Activated B cell treated with CpG ODN at 0.5 μM for 24 hours (primary cell): ENCODE results near the gene PRKCE. TPM values are rescaled to one million over a fixed set of nuclear protein-coding genes. Genes with fewer than 3 reads are reported as not detected.
"Not testable (repeated sequence)": the region's sequence is repeated elsewhere in the genome, so short reads cannot be mapped to it uniquely, and the experiment has no call there.

Experiments used
- ATAC-seq: fragments of 200-7000 bp; cut with Tn5 transposase; one replicate; pipeline ENCODE4 v1.10.0; 2021; ENCODE audit warnings: low read depth, mild to moderate bottlenecking, moderate library complexity
- CTCF ChIA-PET: fragments of 350-600 bp; sonication (Branson Sonifier 250); formaldehyde crosslinking; loops from one replicate; lab custom pipeline; 2021; ENCODE audit warnings: antibody characterized with exemption; lab: Charles Lee
- POLR2A ChIA-PET: fragments of 350-600 bp; sonication (Branson Sonifier 250); formaldehyde crosslinking; loops from one replicate; lab custom pipeline; 2021; ENCODE audit warnings: antibody characterized with exemption; lab: Charles Lee
- DNase-seq: peaks from one replicate; pipeline ENCODE4 v3.0.0; 2022
- H3K27ac Mint-ChIP-seq: one replicate; pipeline ENCODE4 v1.8.0; 2020; ENCODE audit warnings: mixed read lengths
- H3K27me3 Mint-ChIP-seq: one replicate; pipeline ENCODE4 v1.8.0; 2021; ENCODE audit warnings: mixed read lengths
- H3K36me3 Mint-ChIP-seq: one replicate; pipeline ENCODE4 v1.8.0; 2021; ENCODE audit warnings: low read depth, mixed read lengths
- H3K4me1 Mint-ChIP-seq: one replicate; pipeline ENCODE4 v1.8.0; 2021; ENCODE audit warnings: mixed read lengths
- H3K4me3 Mint-ChIP-seq: one replicate; pipeline ENCODE4 v1.8.0; 2020; ENCODE audit warnings: mild to moderate bottlenecking, mixed read lengths
- H3K9me3 Mint-ChIP-seq: one replicate; pipeline ENCODE4 v1.8.0; 2020; ENCODE audit warnings: mixed read lengths
- intact Hi-C: fragments of 100-400 bp; cut with micrococcal nuclease; formaldehyde crosslinking; loops from one replicate; pipeline ENCODE4 v1.15.1; 2024
- total RNA-seq: library from RNA; stranded (reverse); gene quantifications from 2 replicates; pipeline ENCODE4 v1.2.3, GENCODE V29; 2022
- TF ChIP-seq, protein P1 (sequence below): fragments of 200-600 bp; IDR thresholded peaks from one replicate; pipeline ENCODE4 v1.8.0; 2022; ENCODE audit warnings: antibody characterized with exemption, mild to moderate bottlenecking

The PRKCE gene
- total RNA-seq, 1 donor from 2014 or later, result 53.8 TPM

DNA sequence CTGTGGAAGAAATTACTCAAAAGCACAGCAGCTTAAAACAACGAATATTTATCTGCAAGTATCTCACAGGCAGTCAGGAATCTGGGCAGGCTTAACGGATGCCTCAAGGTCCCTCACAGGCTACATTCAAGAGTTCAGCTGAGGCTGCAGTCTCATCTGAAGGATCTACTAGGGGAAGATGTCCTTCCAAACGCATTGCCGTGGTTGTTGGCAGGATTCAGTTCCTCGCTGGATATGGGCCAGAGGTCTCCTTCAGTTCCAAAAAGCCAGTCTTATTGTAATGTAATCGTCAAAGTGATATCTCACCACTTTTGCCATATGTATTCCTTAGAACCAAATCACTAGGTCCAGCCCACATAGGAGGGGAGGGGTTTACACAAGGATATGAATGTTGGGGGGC, 547.5 kb downstream of the PRKCE start:
- Mint-ChIP-seq H3K9me3 (peaks cover 5% of the 10 kb centered on the region), H3K27me3 (no peaks in the 10 kb centered on the region), H3K36me3 (no peaks in the 10 kb centered on the region), H3K4me1 (peaks cover 4% of the 10 kb centered on the region), H3K4me3 (no peak overlapping the region), H3K27ac (no peak overlapping the region)
- ChIA-PET CTCF (no interaction called here), POLR2A (no interaction called here)
- ATAC-seq (no peak), DNase-seq (no peak)
- TF ChIP-seq, protein P1, sequence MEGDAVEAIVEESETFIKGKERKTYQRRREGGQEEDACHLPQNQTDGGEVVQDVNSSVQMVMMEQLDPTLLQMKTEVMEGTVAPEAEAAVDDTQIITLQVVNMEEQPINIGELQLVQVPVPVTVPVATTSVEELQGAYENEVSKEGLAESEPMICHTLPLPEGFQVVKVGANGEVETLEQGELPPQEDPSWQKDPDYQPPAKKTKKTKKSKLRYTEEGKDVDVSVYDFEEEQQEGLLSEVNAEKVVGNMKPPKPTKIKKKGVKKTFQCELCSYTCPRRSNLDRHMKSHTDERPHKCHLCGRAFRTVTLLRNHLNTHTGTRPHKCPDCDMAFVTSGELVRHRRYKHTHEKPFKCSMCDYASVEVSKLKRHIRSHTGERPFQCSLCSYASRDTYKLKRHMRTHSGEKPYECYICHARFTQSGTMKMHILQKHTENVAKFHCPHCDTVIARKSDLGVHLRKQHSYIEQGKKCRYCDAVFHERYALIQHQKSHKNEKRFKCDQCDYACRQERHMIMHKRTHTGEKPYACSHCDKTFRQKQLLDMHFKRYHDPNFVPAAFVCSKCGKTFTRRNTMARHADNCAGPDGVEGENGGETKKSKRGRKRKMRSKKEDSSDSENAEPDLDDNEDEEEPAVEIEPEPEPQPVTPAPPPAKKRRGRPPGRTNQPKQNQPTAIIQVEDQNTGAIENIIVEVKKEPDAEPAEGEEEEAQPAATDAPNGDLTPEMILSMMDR, result no peak
- intact Hi-C loops, result no loop called here

DNA sequence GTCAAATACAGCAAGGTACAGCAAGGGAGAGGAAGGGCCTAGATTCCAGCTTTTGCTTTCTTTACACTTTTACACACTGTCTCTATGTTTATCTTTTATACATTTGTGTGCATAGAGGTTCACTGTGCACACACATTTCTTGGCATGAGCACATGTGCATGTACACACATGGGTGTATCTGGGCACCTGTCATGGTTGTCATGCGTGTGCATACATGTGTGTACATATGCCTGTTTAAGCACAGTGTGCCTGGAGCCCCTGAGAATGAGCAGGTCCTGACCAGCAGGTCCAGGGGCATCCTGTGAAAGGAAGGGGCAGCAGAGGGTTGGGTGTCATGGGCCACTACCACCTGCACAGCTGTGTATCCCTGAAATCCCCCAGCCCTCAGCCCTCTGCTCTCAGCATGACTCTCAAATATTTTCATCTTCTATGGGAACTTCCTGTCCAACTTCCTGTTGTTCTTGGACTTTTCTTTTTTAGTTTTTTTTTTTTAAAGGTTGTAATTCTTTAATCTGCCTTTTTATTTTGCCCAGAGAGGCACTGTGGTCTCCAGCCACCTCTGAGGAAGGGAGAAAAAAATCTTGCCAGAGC, 548.7 kb downstream of the PRKCE start:
- CTCF ChIA-PET, result no interaction called here
- no peaks in the 10 kb centered on the region for H3K36me3 Mint-ChIP-seq
- TF ChIP-seq, protein P1, result no peak
- intact Hi-C loops, result no loop called here
- no peak for DNase-seq
- H3K27ac Mint-ChIP-seq, result no peak overlapping the region
- H3K4me1 Mint-ChIP-seq, result peaks cover 4% of the 10 kb centered on the region
- H3K4me3 Mint-ChIP-seq, result no peak overlapping the region
- no peaks in the 10 kb centered on the region for H3K27me3 Mint-ChIP-seq
- no peak for ATAC-seq
- H3K9me3 Mint-ChIP-seq, result peaks cover 5% of the 10 kb centered on the region
- POLR2A ChIA-PET, result no interaction called here

- Mint-ChIP-seq H3K4me3 (no peak overlapping the region), H3K27me3 (no peaks in the 10 kb centered on the region), H3K36me3 (no peaks in the 10 kb centered on the region), H3K27ac (no peak overlapping the region), H3K4me1 (peaks cover 4% of the 10 kb centered on the region), H3K9me3 (peaks cover 5% of the 10 kb centered on the region)
- ChIA-PET POLR2A (no interaction called here), CTCF (no interaction called here)
- intact Hi-C loops, result no loop called here
- ATAC-seq (no peak), DNase-seq (no peak)
- TF ChIP-seq, protein P1, result no peak
Observed at GRCh38 chr2:46200861-46201605, 549.6 kb downstream of the PRKCE start.

- ATAC-seq (no peak), DNase-seq (no peak)
- intact Hi-C loops, result no loop called here
- Mint-ChIP-seq H3K36me3 (no peaks in the 10 kb centered on the region), H3K4me3 (no peak overlapping the region), H3K27me3 (no peaks in the 10 kb centered on the region), H3K4me1 (peaks cover 4% of the 10 kb centered on the region), H3K9me3 (peaks cover 8% of the 10 kb centered on the region), H3K27ac (no peak overlapping the region)
- CTCF ChIA-PET, result no interaction called here
- POLR2A ChIA-PET, result no interaction called here
- TF ChIP-seq, protein P1, result no peak
Observed at GRCh38 chr2:46202453-46202852, 551.0 kb downstream of the PRKCE start.

DNA sequence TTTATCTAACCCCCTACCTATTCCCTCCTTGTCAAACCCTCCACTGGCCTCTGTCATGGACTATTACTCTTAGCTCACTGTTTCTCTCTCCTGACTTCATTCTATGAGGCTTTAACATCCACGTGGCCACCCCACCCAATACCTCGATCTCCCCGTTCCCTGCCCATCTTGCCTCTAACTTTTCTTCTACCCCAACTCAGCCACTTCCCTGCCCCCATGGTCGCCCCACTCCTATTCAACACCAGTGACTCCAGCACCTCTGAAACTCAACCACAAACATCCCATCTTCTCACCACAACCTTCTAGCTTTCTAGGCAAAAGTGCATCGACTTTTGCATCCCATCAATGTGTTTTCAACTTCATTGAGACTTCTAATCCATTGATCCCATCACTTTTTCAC, 551.5 kb downstream of the PRKCE start:
- H3K9me3 Mint-ChIP-seq, result peaks cover 8% of the 10 kb centered on the region
- peaks cover 4% of the 10 kb centered on the region for H3K4me1 Mint-ChIP-seq
- DNase-seq, result no peak
- no peak overlapping the region for H3K27ac Mint-ChIP-seq
- POLR2A ChIA-PET, result no interaction called here
- intact Hi-C loops, result no loop called here
- H3K4me3 Mint-ChIP-seq, result no peak overlapping the region
- ATAC-seq, result no peak
- no peaks in the 10 kb centered on the region for H3K27me3 Mint-ChIP-seq
- no peaks in the 10 kb centered on the region for H3K36me3 Mint-ChIP-seq
- TF ChIP-seq, protein P1, result no peak
- CTCF ChIA-PET, result no interaction called here

- H3K4me3 Mint-ChIP-seq, H3K36me3 Mint-ChIP-seq, H3K27me3 Mint-ChIP-seq, intact Hi-C loops, ATAC-seq, DNase-seq, H3K27ac Mint-ChIP-seq, H3K4me1 Mint-ChIP-seq, CTCF ChIA-PET, POLR2A ChIA-PET: not testable (repeated sequence)
- peaks cover 13% of the 10 kb centered on the region for H3K9me3 Mint-ChIP-seq
Observed at GRCh38 chr2:46203636-46204035, 552.2 kb downstream of the PRKCE start.
